Left renal cortex interstitium (tissue), 4 donors: ENCODE measurements around the gene GLB1L2. TPM values are rescaled to one million over a fixed set of nuclear protein-coding genes. Genes with fewer than 3 reads are reported as not detected.

ENCODE experiments used
- DNase-seq, 4 donors: peaks; one replicate each; pipeline ENCODE4 v3.0.0-alpha.2; 2013; ENCODE audit warnings: low read depth in 4 of 4, low spot score in 2 of 4, missing footprints in 1 of 4
- polyA plus RNA-seq, 4 donors: library from polyadenylated mRNA; unstranded; fragments of 120-200 nt; gene quantifications; one replicate each; pipeline ENCODE4 v1.2.1, GENCODE V29; 2013; ENCODE audit not compliant: insufficient read length in 4 of 4

GLB1L2 gene
- polyA plus RNA-seq, 4 donors = 21.0 to 22.6 (median 21.5) TPM

GRCh38 chr11:134417871-134418840 is 86.4 kb downstream of the GLB1L2 start:
- DNase-seq = peak in 2 of 4 donors; percentile 36 to 62

GRCh38 chr11:134423106-134423505 is 91.3 kb downstream of the GLB1L2 start:
- no peak for DNase-seq

GRCh38 chr11:134425413-134425812 is 93.6 kb downstream of the GLB1L2 start:
- DNase-seq = no peak

Other genes starting within 250 kb of the GLB1L2 start
- 10 to 100 TPM; 24.0 to 38.7 (median 33.5) TPM for gene NCAPD3, start 108.0 kb upstream of the GLB1L2 start, polyA plus RNA-seq
- 10 to 100 TPM; 45.3 to 66.2 (median 55.2) TPM for gene VPS26B, start 107.3 kb upstream of the GLB1L2 start, polyA plus RNA-seq
- gene THYN1, start 78.6 kb upstream of the GLB1L2 start, polyA plus RNA-seq = 10 to 100 TPM; 68.0 to 81.0 (median 69.5) TPM
- 10 to 100 TPM; 36.2 to 55.8 (median 47.2) TPM for gene ACAD8, start 78.4 kb upstream of the GLB1L2 start, polyA plus RNA-seq
- gene GLB1L3, start 55.6 kb upstream of the GLB1L2 start, polyA plus RNA-seq = 1 to 10 TPM; 1.1 to 2.1 (median 1.3) TPM
- gene B3GAT1, start 80.3 kb downstream of the GLB1L2 start, polyA plus RNA-seq = 1 to 10 TPM; 2.5 to 5.5 (median 4.1) TPM